Brain pericyte (primary cell): ENCODE data around the gene NLRP1.
A peak's percentile ranks its signal among the peaks of the same experiment; 100 is the strongest.

ENCODE experiments used
- DNase-seq: peaks from one replicate; pipeline ENCODE4 v3.0.0-alpha.2; 2012; ENCODE audit warnings: low read depth, low spot score

The NLRP1 gene

GRCh38 chr17:5516060-5516792, 68.1 kb downstream of the NLRP1 start:
- peak; percentile 47 for DNase-seq

GRCh38 chr17:5514976-5515375, 69.3 kb downstream of the NLRP1 start:
- no peak for DNase-seq

GRCh38 chr17:5513628-5514027, 70.7 kb downstream of the NLRP1 start:
- DNase-seq = no peak

- DNase-seq = no peak
These were observed 72.7 kb downstream of the NLRP1 start for GRCh38 chr17:5511401-5512225.

GRCh38 chr17:5510771-5511170, 73.5 kb downstream of the NLRP1 start:
- DNase-seq = no peak

GRCh38 chr17:5509482-5509881, 74.8 kb downstream of the NLRP1 start:
- no peak for DNase-seq

GRCh38 chr17:5508810-5509209, 75.5 kb downstream of the NLRP1 start:
- no peak for DNase-seq

GRCh38 chr17:5506307-5506706, 78.0 kb downstream of the NLRP1 start:
- no peak for DNase-seq

- no peak for DNase-seq
These were observed 81.8 kb downstream of the NLRP1 start for GRCh38 chr17:5502552-5502951.

- DNase-seq = no peak
These were observed 82.6 kb downstream of the NLRP1 start for GRCh38 chr17:5501685-5502084.

- DNase-seq = peak; percentile 55
These were observed 83.5 kb downstream of the NLRP1 start for GRCh38 chr17:5500589-5501391.

GRCh38 chr17:5500247-5500588, 84.1 kb downstream of the NLRP1 start:
- no peak for DNase-seq

GRCh38 chr17:5499476-5500231, 84.7 kb downstream of the NLRP1 start:
- DNase-seq = no peak

- DNase-seq = no peak
These were observed 91.3 kb downstream of the NLRP1 start for GRCh38 chr17:5492970-5493369.

- no peak for DNase-seq
These were observed 95.6 kb downstream of the NLRP1 start for GRCh38 chr17:5488752-5489151.

GRCh38 chr17:5486206-5487124, 97.8 kb downstream of the NLRP1 start, which contains the start of gene MIS12:
MIS12 (plus strand) TSS chr17:5486566; CDS start chr17:5488863, 2,297 bp downstream.
- peak; percentile 95 for DNase-seq

- DNase-seq = no peak
These were observed 98.8 kb downstream of the NLRP1 start, which contains the start of gene DERL2 for GRCh38 chr17:5485270-5486205. DERL2 (minus strand) TSS chr17:5486178; CDS start chr17:5486161, 17 bp downstream.

GRCh38 chr17:5481451-5481850, 102.9 kb downstream of the NLRP1 start:
- no peak for DNase-seq

- DNase-seq = no peak
These were observed 103.3 kb downstream of the NLRP1 start for GRCh38 chr17:5480962-5481361.
